ENCODE results near the gene DNAI4.
A peak's percentile ranks its signal among the peaks of the same experiment; 100 is the strongest.

The DNAI4 gene

GRCh38 chr1:66943361-66943969 lies 18.8 kb upstream of the DNAI4 start:
- H3K9me3 ChIP-seq (ENCODE audit: severe bottlenecking): no peaks in the 10 kb centered on the region
- H3K4me1 ChIP-seq (ENCODE audit: insufficient read depth, poor library complexity, severe bottlenecking): peaks cover 43% of the 10 kb centered on the region
- TF ChIP-seq, protein P1, sequence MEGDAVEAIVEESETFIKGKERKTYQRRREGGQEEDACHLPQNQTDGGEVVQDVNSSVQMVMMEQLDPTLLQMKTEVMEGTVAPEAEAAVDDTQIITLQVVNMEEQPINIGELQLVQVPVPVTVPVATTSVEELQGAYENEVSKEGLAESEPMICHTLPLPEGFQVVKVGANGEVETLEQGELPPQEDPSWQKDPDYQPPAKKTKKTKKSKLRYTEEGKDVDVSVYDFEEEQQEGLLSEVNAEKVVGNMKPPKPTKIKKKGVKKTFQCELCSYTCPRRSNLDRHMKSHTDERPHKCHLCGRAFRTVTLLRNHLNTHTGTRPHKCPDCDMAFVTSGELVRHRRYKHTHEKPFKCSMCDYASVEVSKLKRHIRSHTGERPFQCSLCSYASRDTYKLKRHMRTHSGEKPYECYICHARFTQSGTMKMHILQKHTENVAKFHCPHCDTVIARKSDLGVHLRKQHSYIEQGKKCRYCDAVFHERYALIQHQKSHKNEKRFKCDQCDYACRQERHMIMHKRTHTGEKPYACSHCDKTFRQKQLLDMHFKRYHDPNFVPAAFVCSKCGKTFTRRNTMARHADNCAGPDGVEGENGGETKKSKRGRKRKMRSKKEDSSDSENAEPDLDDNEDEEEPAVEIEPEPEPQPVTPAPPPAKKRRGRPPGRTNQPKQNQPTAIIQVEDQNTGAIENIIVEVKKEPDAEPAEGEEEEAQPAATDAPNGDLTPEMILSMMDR (IDR thresholded peaks at IDR 0.05; ENCODE audit: poor library complexity, severe bottlenecking): no peak
- H3K4me3 ChIP-seq (ENCODE audit: severe bottlenecking): no peak overlapping the region
- DNase-seq (ENCODE audit: low spot score) (no peak), ATAC-seq (ENCODE audit: low read depth) (no peak)
- peaks cover 87% of the 10 kb centered on the region for H3K36me3 ChIP-seq (ENCODE audit: low read depth)
- peak overlapping the region; percentile 71 for H3K27ac ChIP-seq (ENCODE audit: poor library complexity, severe bottlenecking)
- no peaks in the 10 kb centered on the region for H3K27me3 ChIP-seq (ENCODE audit: insufficient read depth, poor library complexity, severe bottlenecking)

DNA sequence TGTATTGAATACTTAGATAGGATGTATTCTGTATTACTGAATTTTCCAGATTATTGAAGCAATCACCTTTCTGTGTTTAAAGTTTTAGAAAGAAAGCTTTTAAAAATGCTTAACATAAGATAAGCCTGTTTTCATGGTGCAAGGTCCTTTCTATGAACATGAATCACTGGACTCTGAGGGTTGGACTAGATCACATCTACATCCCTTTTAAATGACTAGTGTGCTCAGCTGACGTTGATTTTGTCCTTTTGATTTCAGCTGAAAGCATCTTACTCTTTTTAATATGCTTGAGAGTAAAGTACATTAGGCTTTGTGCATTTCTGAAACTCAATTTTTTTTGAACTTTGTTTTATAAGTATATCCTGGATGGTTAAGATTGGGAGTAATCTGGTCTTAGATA lies 16.3 kb upstream of the DNAI4 start:
- TF ChIP-seq, protein P1 (IDR thresholded peaks at IDR 0.05; ENCODE audit: poor library complexity, severe bottlenecking): no peak
- DNase-seq (ENCODE audit: low spot score) (no peak), ATAC-seq (ENCODE audit: low read depth) (no peak)
- Histone ChIP-seq H3K36me3 (ENCODE audit: low read depth) (peaks cover 62% of the 10 kb centered on the region), H3K4me1 (ENCODE audit: insufficient read depth, poor library complexity, severe bottlenecking) (peaks cover 51% of the 10 kb centered on the region), H3K27ac (ENCODE audit: poor library complexity, severe bottlenecking) (no peak overlapping the region), H3K9me3 (ENCODE audit: severe bottlenecking) (no peaks in the 10 kb centered on the region), H3K27me3 (ENCODE audit: insufficient read depth, poor library complexity, severe bottlenecking) (no peaks in the 10 kb centered on the region), H3K4me3 (ENCODE audit: severe bottlenecking) (no peak overlapping the region)

GRCh38 chr1:66938613-66939012 lies 14.0 kb upstream of the DNAI4 start:
- Histone ChIP-seq H3K27me3 (ENCODE audit: insufficient read depth, poor library complexity, severe bottlenecking) (no peaks in the 10 kb centered on the region), H3K27ac (ENCODE audit: poor library complexity, severe bottlenecking) (peak overlapping the region; percentile 48), H3K4me1 (ENCODE audit: insufficient read depth, poor library complexity, severe bottlenecking) (peaks cover 49% of the 10 kb centered on the region), H3K4me3 (ENCODE audit: severe bottlenecking) (no peak overlapping the region), H3K36me3 (ENCODE audit: low read depth) (peaks cover 38% of the 10 kb centered on the region), H3K9me3 (ENCODE audit: severe bottlenecking) (no peaks in the 10 kb centered on the region)
- ATAC-seq (ENCODE audit: low read depth): peak; percentile 56
- TF ChIP-seq, protein P1 (IDR thresholded peaks at IDR 0.05; ENCODE audit: poor library complexity, severe bottlenecking): no peak
- DNase-seq (ENCODE audit: low spot score): no peak

GRCh38 chr1:66937529-66938234 lies 13.0 kb upstream of the DNAI4 start:
- no peak for DNase-seq (ENCODE audit: low spot score)
- Histone ChIP-seq H3K27me3 (ENCODE audit: insufficient read depth, poor library complexity, severe bottlenecking) (no peaks in the 10 kb centered on the region), H3K4me3 (ENCODE audit: severe bottlenecking) (no peak overlapping the region), H3K4me1 (ENCODE audit: insufficient read depth, poor library complexity, severe bottlenecking) (peaks cover 44% of the 10 kb centered on the region), H3K36me3 (ENCODE audit: low read depth) (peaks cover 29% of the 10 kb centered on the region), H3K27ac (ENCODE audit: poor library complexity, severe bottlenecking) (peak overlapping the region; percentile 48), H3K9me3 (ENCODE audit: severe bottlenecking) (no peaks in the 10 kb centered on the region)
- TF ChIP-seq, protein P1 (IDR thresholded peaks at IDR 0.05; ENCODE audit: poor library complexity, severe bottlenecking): no peak
- ATAC-seq (ENCODE audit: low read depth): no peak

Measured in RWPE2 (cell line).